GM18499 (cell line): Measurements from ENCODE around the gene DOCK8.

Experiments used
- ATAC-seq: cut with Tn5 transposase; IDR thresholded peaks from one replicate; pipeline ENCODE4 v1.9.1; 2021; ENCODE audit warnings: moderate number of reproducible peaks; ENCODE audit not compliant: insufficient read depth, unreplicated experiment

DOCK8 gene

GRCh38 chr9:265209-265870 is 50.7 kb downstream of the DOCK8 start:
- no peak for ATAC-seq

- ATAC-seq = no peak
Measured at GRCh38 chr9:266228-266627, 51.6 kb downstream of the DOCK8 start.

GRCh38 chr9:268616-269015 is 54.0 kb downstream of the DOCK8 start:
- no peak for ATAC-seq

GRCh38 chr9:269081-269711 is 54.5 kb downstream of the DOCK8 start:
- ATAC-seq = no peak

GRCh38 chr9:270657-271237 is 56.1 kb downstream of the DOCK8 start:
- ATAC-seq = no peak

- ATAC-seq = peak; percentile 97
Measured at GRCh38 chr9:272251-273213, 57.9 kb downstream of the DOCK8 start.

- ATAC-seq = no peak
Measured at GRCh38 chr9:274406-274805, 59.7 kb downstream of the DOCK8 start.

- no peak for ATAC-seq
Measured at GRCh38 chr9:277601-278295, 63.1 kb downstream of the DOCK8 start.

- ATAC-seq = no peak
Measured at GRCh38 chr9:278651-279050, 64.0 kb downstream of the DOCK8 start.

- ATAC-seq = no peak
Measured at GRCh38 chr9:279674-280073, 65.0 kb downstream of the DOCK8 start.

- ATAC-seq = no peak
Measured at GRCh38 chr9:281741-282645, 67.3 kb downstream of the DOCK8 start.

- no peak for ATAC-seq
Measured at GRCh38 chr9:286071-286740, 71.5 kb downstream of the DOCK8 start.

GRCh38 chr9:289121-289520 is 74.5 kb downstream of the DOCK8 start:
- no peak for ATAC-seq

- no peak for ATAC-seq
Measured at GRCh38 chr9:292915-293314, 78.2 kb downstream of the DOCK8 start.

- ATAC-seq = no peak
Measured at GRCh38 chr9:295576-295975, 80.9 kb downstream of the DOCK8 start.

GRCh38 chr9:296411-296810 is 81.7 kb downstream of the DOCK8 start:
- ATAC-seq = no peak

GRCh38 chr9:297104-297972 is 82.7 kb downstream of the DOCK8 start:
- peak; percentile 93 for ATAC-seq

- ATAC-seq = no peak
Measured at GRCh38 chr9:303502-303901, 88.8 kb downstream of the DOCK8 start.
